GM18508 (cell line): ENCODE results near the gene OPTC.

Experiments
- ATAC-seq: cut with Tn5 transposase; IDR thresholded peaks from one replicate; pipeline ENCODE4 v1.9.1; 2021; ENCODE audit warnings: moderate number of reproducible peaks; ENCODE audit not compliant: insufficient read depth, unreplicated experiment

OPTC gene

DNA sequence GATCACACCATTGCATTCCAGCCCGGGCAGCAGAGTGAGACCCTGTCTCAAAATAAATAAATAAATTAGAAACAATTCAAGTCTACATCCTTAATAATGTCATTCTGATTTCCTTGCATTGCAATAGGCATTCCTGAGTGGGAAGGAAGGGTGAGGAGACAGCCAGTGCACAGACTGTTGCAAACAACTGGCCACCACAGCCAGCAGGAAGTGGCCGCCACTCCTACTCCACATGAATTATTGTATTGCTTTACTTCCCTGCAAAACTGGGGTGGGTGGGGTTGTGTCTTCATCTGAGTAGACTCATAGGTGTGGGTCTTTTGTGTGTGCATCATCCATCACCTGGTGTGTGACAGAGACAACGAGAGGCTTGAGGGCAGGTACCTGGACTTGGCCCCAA is 60.1 kb downstream of the OPTC start:
- ATAC-seq = no peak

DNA sequence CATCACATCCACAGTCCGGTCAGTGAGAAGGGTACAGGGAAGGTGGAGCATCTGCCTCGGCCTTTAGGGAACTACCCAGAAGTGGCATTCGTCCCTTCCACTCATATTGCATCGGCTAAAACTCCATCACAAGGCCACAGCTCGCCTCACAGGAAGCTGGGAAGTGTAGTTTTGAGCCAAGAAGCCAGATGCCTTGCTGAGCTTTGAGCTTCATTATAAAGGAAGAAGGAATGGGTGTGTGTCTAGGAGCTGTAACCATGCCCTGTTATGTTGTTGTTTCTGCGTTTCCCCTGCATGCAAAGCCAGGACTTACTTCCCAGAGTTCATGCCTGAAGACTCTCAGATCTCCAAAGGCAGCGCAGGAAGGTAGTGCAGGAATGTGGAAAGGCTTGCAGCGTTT is 61.1 kb downstream of the OPTC start:
- no peak for ATAC-seq

- ATAC-seq = no peak
These were observed 61.6 kb downstream of the OPTC start for GRCh38 chr1:203555511-203556046.

GRCh38 chr1:203556047-203556851 is 62.3 kb downstream of the OPTC start:
- ATAC-seq = no peak

GRCh38 chr1:203557390-203557789 is 63.4 kb downstream of the OPTC start:
- no peak for ATAC-seq

DNA sequence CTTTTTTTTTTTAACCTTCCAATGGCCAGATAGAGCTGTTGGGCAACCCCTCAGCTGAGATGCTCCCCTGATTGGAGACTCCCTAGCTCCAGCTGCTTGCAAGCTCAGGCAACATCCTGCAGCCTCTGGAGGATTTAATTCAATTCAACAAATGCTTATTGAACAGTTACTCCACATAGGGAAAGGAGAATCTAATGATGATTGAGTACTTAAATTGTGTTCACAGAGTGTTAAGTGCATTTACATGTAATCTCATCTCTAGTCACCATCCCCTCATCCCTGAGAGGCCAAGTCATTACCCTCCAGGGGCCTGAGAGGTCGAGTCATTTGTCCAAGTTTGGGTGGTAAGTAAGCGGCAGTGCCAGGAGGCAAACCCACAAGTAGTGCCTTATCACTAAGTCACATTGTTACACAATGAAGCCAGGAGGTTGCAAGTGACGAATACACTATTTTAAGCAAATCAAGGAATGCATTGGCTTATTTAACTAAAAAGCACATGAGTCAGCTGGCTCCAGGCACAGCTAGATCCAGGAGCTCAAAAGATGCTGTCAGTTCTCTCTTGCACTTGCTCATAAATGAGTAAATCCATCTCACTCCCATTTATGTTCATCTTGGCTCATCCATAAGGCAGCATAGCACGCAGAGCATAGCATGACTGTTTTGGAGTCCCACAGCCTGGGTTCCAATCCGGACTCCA is 64.3 kb downstream of the OPTC start:
- no peak for ATAC-seq
